HepG2 (cell line): ENCODE measurements around the gene MRO. TPM values are rescaled to one million over a fixed set of nuclear protein-coding genes. Genes with fewer than 3 reads are reported as not detected.

Experiments
- ATAC-seq: fragments of 200-7000 bp; cut with Tn5 transposase; 3 replicates; pipeline ENCODE4 v1.9.1; 2020; ENCODE audit warnings: mild to moderate bottlenecking, moderate library complexity
- BruUV-seq: library from RNA; stranded (reverse); fragments of 400-500 nt; replicated peaks from 2 replicates; lab custom pipeline; 2021; lab: Mats Ljungman, UMichigan
- CTCF ChIA-PET: fragments of 300-600 bp; formaldehyde crosslinking; extraction: SDS; loops from one replicate; lab custom pipeline; 2021; ENCODE audit warnings: low total read pairs, inconsistent platforms, low intra/inter-chr PET ratio; lab: Yijun Ruan, JAX
- POLR2A ChIA-PET: fragments of 350-600 bp; sonication (Branson Sonifier 250); formaldehyde crosslinking; loops from one replicate; lab custom pipeline; 2020; ENCODE audit warnings: antibody characterized with exemption, inconsistent platforms; lab: Yijun Ruan, JAX
- DNase-seq: peaks from one replicate; pipeline ENCODE4 v3.0.0-alpha.2; 2015; ENCODE audit warnings: low spot score
- FAIRE-seq: peaks from 3 replicates; lab custom pipeline; 2011; peaks lifted over from hg19 to GRCh38; lab: Jason Lieb, UNC
- H2AFZ ChIP-seq: one replicate; pipeline ENCODE4 v1.6.1; 2011; ENCODE audit warnings: low read length, inconsistent platforms
- H3K27ac ChIP-seq: fragments of 300-600 bp; 3 replicates; pipeline ENCODE4 v1.8.0; 2011; ENCODE audit warnings: mixed run types, mild to moderate bottlenecking, mixed read lengths, low read length, inconsistent platforms; ENCODE audit not compliant: insufficient read depth; ENCODE audit errors: extremely low read length
- H3K27me3 ChIP-seq, 2 experiments: fragments of 200-600 bp in 1 of 2; 2 replicates in 1 of 2; 3 replicates in 1 of 2; pipeline versions ENCODE4 v1.6.0 to v1.8.0; 2011; ENCODE audit warnings: low read length in 2 of 2, mild to moderate bottlenecking in 2 of 2, moderate library complexity in 2 of 2, inconsistent platforms in 1 of 2; ENCODE audit not compliant: insufficient read depth in 2 of 2, control insufficient read depth in 1 of 2
- H3K36me3 ChIP-seq, 2 experiments: fragments of 200-600 bp in 1 of 2; replicated peaks in 1 of 2; 2 replicates in 1 of 2; 3 replicates in 1 of 2; pipeline versions ENCODE4 v1.5.1 to v1.8.0; 2011; ENCODE audit warnings: low read length in 2 of 2, inconsistent platforms in 1 of 2; ENCODE audit not compliant: insufficient read depth in 2 of 2, control insufficient read depth in 1 of 2
- H3K4me1 ChIP-seq: 2 replicates; pipeline ENCODE4 v1.5.1; 2012; ENCODE audit warnings: low read length, inconsistent platforms; ENCODE audit not compliant: insufficient read depth
- H3K4me2 ChIP-seq: 2 replicates; pipeline ENCODE4 v1.6.0; 2011; ENCODE audit warnings: low read depth, low read length, inconsistent platforms
- H3K4me3 ChIP-seq, 3 experiments: fragments of 200-600 bp in 1 of 3; sonication (generic), shearing (Covaris generic) in 1 of 3; replicated peaks in 1 of 3; 2 replicates each; pipeline ENCODE4 v1.5.1; 2011 to 2016; ENCODE audit warnings: low read length in 3 of 3, inconsistent platforms in 2 of 3, low read depth in 2 of 3, mild to moderate bottlenecking in 2 of 3, control low read depth in 1 of 3, mixed read lengths in 1 of 3; ENCODE audit not compliant: insufficient read depth in 1 of 3
- H3K79me2 ChIP-seq: one replicate; pipeline ENCODE4 v1.6.1; 2011; ENCODE audit warnings: low read length, inconsistent platforms; ENCODE audit not compliant: insufficient read depth
- H3K9ac ChIP-seq: 2 replicates; pipeline ENCODE4 v1.6.0; 2011; ENCODE audit warnings: mild to moderate bottlenecking, low read depth, low read length, inconsistent platforms; ENCODE audit not compliant: insufficient read depth
- H3K9me3 ChIP-seq: 2 replicates; pipeline ENCODE4 v1.5.1; 2012; ENCODE audit warnings: mild to moderate bottlenecking, low read length
- H4K20me1 ChIP-seq: 2 replicates; pipeline ENCODE4 v1.6.0; 2011; ENCODE audit warnings: inconsistent platforms, mild to moderate bottlenecking, low read length, moderate library complexity; ENCODE audit not compliant: insufficient read depth
- CBX5 ChIP-seq: sonication (generic); formaldehyde crosslinking; IDR thresholded peaks from 2 replicates; pipeline ENCODE4 v1.4.0; 2020; ENCODE audit warnings: missing genetic modification reagents, borderline replicate concordance
- CERS6 ChIP-seq: sonication (generic); formaldehyde crosslinking; IDR thresholded peaks from 2 replicates; pipeline ENCODE4 v1.5.0; 2020; ENCODE audit warnings: missing genetic modification reagents
- CTCF ChIP-seq: sonication (generic); formaldehyde crosslinking; IDR thresholded peaks from 2 replicates; pipeline ENCODE4 v1.5.0; 2020; ENCODE audit warnings: mild to moderate bottlenecking, missing genetic modification reagents, moderate library complexity
- ELF1 ChIP-seq: sonication (generic); formaldehyde crosslinking; IDR thresholded peaks from 2 replicates; pipeline ENCODE4 v1.4.0; 2020; ENCODE audit warnings: missing genetic modification reagents
- JUND ChIP-seq: sonication (generic); formaldehyde crosslinking; IDR thresholded peaks from 2 replicates; pipeline ENCODE4 v1.8.0; 2022; ENCODE audit warnings: mild to moderate bottlenecking, missing genetic modification reagents
- MED8 ChIP-seq: sonication (generic); formaldehyde crosslinking; IDR thresholded peaks from 2 replicates; pipeline ENCODE4 v1.8.1; 2023; ENCODE audit warnings: mild to moderate bottlenecking, missing genetic modification reagents; ENCODE audit not compliant: insufficient replicate concordance
- PBX3 ChIP-seq: sonication (generic); formaldehyde crosslinking; IDR thresholded peaks from 2 replicates; pipeline ENCODE4 v1.8.1; 2023; ENCODE audit warnings: missing genetic modification reagents, inconsistent platforms, borderline replicate concordance
- REXO4 ChIP-seq: sonication (generic); formaldehyde crosslinking; IDR thresholded peaks from 2 replicates; pipeline ENCODE4 v1.8.0; 2022; ENCODE audit warnings: missing genetic modification reagents, mild to moderate bottlenecking, borderline replicate concordance
- SCMH1 ChIP-seq: sonication (generic); formaldehyde crosslinking; IDR thresholded peaks from 2 replicates; pipeline ENCODE4 v1.9.0; 2021; ENCODE audit warnings: missing genetic modification reagents, mild to moderate bottlenecking, borderline replicate concordance
- ZC3H13 ChIP-seq: sonication (generic); formaldehyde crosslinking; IDR thresholded peaks from 2 replicates; pipeline ENCODE4 v1.8.1; 2023; ENCODE audit warnings: mild to moderate bottlenecking, missing genetic modification reagents, moderate library complexity
- ZEB1 ChIP-seq: IDR thresholded peaks from 2 replicates; pipeline ENCODE4 v1.6.1; 2012; ENCODE audit warnings: mild to moderate bottlenecking, low read depth, inconsistent platforms; ENCODE audit not compliant: insufficient replicate concordance
- ZFP90 ChIP-seq: sonication (generic); formaldehyde crosslinking; IDR thresholded peaks from 2 replicates; pipeline ENCODE4 v1.8.0; 2022; ENCODE audit warnings: missing genetic modification reagents, mild to moderate bottlenecking, inconsistent platforms, borderline replicate concordance
- ZNF572 ChIP-seq: sonication (generic); formaldehyde crosslinking; IDR thresholded peaks from 2 replicates; pipeline ENCODE4 v1.5.1; 2020; ENCODE audit warnings: mild to moderate bottlenecking, missing genetic modification reagents
- ZNF672 ChIP-seq: sonication (generic); formaldehyde crosslinking; IDR thresholded peaks from 2 replicates; pipeline ENCODE4 v1.8.1; 2022; ENCODE audit warnings: missing genetic modification reagents
- ZNF772 ChIP-seq: sonication (generic); formaldehyde crosslinking; IDR thresholded peaks from 2 replicates; pipeline ENCODE4 v1.5.0; 2020; ENCODE audit warnings: mild to moderate bottlenecking, missing genetic modification reagents
- ZNF777 ChIP-seq: sonication (generic); formaldehyde crosslinking; IDR thresholded peaks from 2 replicates; pipeline ENCODE4 v1.4.0; 2020; ENCODE audit warnings: missing genetic modification reagents
- ZNF879 ChIP-seq: sonication (generic); formaldehyde crosslinking; IDR thresholded peaks from 2 replicates; pipeline ENCODE4 v1.8.1; 2023; ENCODE audit warnings: missing genetic modification reagents
- WGBS: methylation state at CpG from one replicate; pipeline ENCODE4 v1.1.6; 2017; ENCODE audit warnings: low lambda C conversion rate; 5-methylcytosine and 5-hydroxymethylcytosine counted together
- in situ Hi-C: cut with HindIII; loops from 2 replicates; pipeline ENCODE4 v1.10.0; 2017; ENCODE audit warnings: low pct_unique_long_range_greater_than_20kb; ENCODE audit not compliant: extremely low pct_ligation_motif_present
- intact Hi-C: fragments of 100-400 bp; cut with micrococcal nuclease; formaldehyde crosslinking; loops from one replicate; pipeline ENCODE4 v1.10.0; 2022; ENCODE audit not compliant: unreplicated experiment
- polyA plus RNA-seq, 8 experiments: library from polyadenylated mRNA; depleted of rRNA in 3 of 8; stranded (reverse) in 7 of 8; unstranded in 1 of 8; fragments of >200 nt; fragmentation: Illumina TruSeq in 4 of 8; extraction: Trizol in 4 of 8; gene quantifications; 2 replicates each; pipeline versions ENCODE4 v1.2.1 to v1.2.3, GENCODE V29; 2011 to 2016; ENCODE audit warnings: low read depth in 4 of 8, missing spikeins in 1 of 8, mixed read lengths in 1 of 8; ENCODE audit not compliant: insufficient read depth in 1 of 8
- total RNA-seq, 5 experiments: library from RNA; depleted of rRNA; stranded (reverse); fragments of >200 nt; fragmentation: Illumina TruSeq; extraction: Trizol; gene quantifications; 2 replicates each; pipeline ENCODE4 v1.2.3, GENCODE V29; 2016; ENCODE audit warnings: low read depth in 1 of 5

The MRO gene
- total and polyA plus RNA-seq, 2 of the 13 experiments (the other 11 are each of a cell fraction or from before 2014, with no cell fraction given) = not detected

GRCh38 chr18:50830544-50830943 is 10.7 kb upstream of the MRO start:
- Histone ChIP-seq H3K9ac (no peak overlapping the region), H3K9me3 (no peaks in the 10 kb centered on the region), H3K4me1 (no peaks in the 10 kb centered on the region), H3K36me3 (no peaks in the 10 kb centered on the region), H3K4me2 (no peak overlapping the region), H3K27me3 (no peaks in the 10 kb centered on the region; a peak in 1 of 5 replicates), H4K20me1 (no peaks in the 10 kb centered on the region), H3K27ac (no peak overlapping the region), H3K79me2 (no peaks in the 10 kb centered on the region), H3K4me3 (no peak overlapping the region), H2AFZ (no peak overlapping the region)
- intact Hi-C loops (no loop called here), in situ Hi-C loops (no loop called here)
- ATAC-seq = no peak
- no TSS peak for BruUV-seq
- TF ChIP-seq ZNF572 = no peak
- TF ChIP-seq ZNF777 (CRISPR knock-in tag) = no peak
- TF ChIP-seq ZNF772 (CRISPR knock-in tag) = no peak
- TF ChIP-seq CBX5 (CRISPR knock-in tag) = no peak
- TF ChIP-seq ZNF672 (CRISPR knock-in tag) = no peak
- no peak for TF ChIP-seq ZC3H13 (CRISPR knock-in tag)
- no peak for TF ChIP-seq ZEB1
- TF ChIP-seq CTCF (CRISPR knock-in tag) = no peak
- no peak for TF ChIP-seq CERS6 (CRISPR knock-in tag)
- TF ChIP-seq REXO4 = no peak
- TF ChIP-seq SCMH1 = no peak
- TF ChIP-seq MED8 (CRISPR knock-in tag) = no peak
- no peak for TF ChIP-seq JUND (CRISPR knock-in tag)
- TF ChIP-seq ZNF879 (CRISPR knock-in tag) = no peak
- TF ChIP-seq ZFP90 (CRISPR knock-in tag) = no peak
- TF ChIP-seq PBX3 (CRISPR knock-in tag) = no peak
- no peak for TF ChIP-seq ELF1
- ChIA-PET POLR2A (no interaction called here), CTCF (no interaction called here)
- FAIRE-seq = no peak
- no peak for DNase-seq
- WGBS = 36% methylated on average over 4 of the region's 5 CpGs
